NCI-H1417 treated with DMSO at 0.1 percent for 48 hours (cell line): ENCODE data around the gene CYBB.
"Not testable (repeated sequence)": the region's sequence is repeated elsewhere in the genome, so short reads cannot be mapped to it uniquely, and the experiment has no call there.

Experiments used
- DNase-seq: peaks from one replicate; lab custom pipeline; 2025; lab: John Stamatoyannopoulos, UW

Gene CYBB

GRCh38 chrX:37779857-37780256 is at the start of gene CYBB:
Gene CYBB (plus strand): TSS chrX:37780059. CDS start chrX:37780078, 19 bp downstream.
- no peak for DNase-seq

- peak; percentile 43 for DNase-seq
Measured at GRCh38 chrX:37745354-37745753, 34.5 kb upstream of the CYBB start.

- DNase-seq = no peak
Measured at GRCh38 chrX:37745835-37746217, 34.0 kb upstream of the CYBB start.

DNA sequence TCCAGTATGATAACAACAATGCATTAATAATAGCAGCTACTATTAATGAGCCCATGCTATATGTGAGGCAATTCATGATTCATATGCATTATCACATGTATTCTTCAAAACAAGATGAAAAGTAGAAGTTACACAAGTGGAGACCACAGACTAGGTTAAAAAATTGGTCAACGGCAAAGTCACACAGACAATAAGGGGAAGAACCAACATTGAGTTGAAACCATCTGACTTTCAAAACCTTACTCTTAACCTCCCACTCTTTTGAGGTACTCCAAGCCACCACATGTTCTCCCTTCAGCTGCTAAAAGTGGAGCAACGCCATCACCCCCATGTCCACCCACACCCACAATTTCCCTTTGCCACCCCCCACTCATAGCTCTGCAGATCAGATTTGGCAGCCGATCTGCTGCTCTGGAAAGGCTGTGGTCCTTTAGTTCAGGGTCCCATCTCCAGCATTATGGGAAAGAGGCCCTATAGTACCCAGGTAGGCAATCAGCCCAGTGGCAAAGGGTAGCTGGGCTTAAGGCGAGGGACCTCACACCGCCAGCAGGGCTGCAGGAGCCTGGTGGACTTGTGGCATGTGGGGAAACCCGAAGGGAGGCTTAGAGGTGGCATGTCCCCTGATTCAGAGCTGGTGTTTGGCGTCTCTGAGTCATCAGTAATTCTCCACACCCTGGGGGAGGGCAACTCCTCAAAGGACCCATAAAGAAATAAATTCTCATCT is 33.5 kb upstream of the CYBB start:
- DNase-seq = no peak

DNA sequence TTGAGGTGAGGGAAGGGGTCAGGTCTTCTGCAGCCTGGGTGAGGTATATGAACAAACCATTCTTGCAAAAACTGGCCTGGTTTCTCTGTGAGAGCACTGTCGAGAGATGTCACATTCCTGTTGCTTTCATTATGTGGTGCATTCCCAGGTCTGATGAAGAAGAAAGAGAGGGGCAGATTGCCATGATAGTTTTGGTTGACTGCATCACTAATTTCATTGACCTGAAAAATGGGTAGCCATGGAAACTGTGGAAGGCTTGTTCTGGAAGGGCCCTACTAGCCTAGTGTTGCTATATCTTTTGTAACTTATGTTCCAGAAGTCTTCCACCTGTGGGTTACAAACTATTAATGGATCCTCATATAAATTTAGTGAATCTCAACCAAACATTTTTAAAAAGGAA is 32.9 kb upstream of the CYBB start:
- no peak for DNase-seq

- no peak for DNase-seq
Measured at GRCh38 chrX:37752281-37752680, 27.6 kb upstream of the CYBB start.

- no peak for DNase-seq
Measured at GRCh38 chrX:37752936-37753335, 26.9 kb upstream of the CYBB start.

- DNase-seq = no peak
Measured at GRCh38 chrX:37753384-37753783, 26.5 kb upstream of the CYBB start.

- DNase-seq = no peak
Measured at GRCh38 chrX:37754516-37754915, 25.3 kb upstream of the CYBB start.

DNA sequence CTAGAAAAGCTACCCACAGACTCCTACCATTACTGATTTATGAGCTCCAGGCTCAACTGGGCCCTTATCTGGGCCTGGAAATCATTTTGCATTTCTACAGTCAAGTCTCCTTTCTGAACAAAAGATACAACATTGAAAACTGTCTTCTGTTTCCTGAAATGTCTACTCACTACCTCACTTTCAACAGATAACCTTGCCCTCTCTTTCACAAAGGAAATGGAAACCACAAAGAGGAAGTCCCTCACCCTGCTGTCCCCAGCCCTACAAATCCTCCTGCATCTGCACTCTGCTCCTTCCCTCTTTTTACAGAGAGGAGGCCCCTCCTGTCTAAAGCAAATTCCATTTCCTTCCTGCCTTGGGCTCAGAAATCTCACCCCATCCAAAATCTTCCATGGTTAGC is 24.8 kb upstream of the CYBB start:
- DNase-seq = no peak

DNA sequence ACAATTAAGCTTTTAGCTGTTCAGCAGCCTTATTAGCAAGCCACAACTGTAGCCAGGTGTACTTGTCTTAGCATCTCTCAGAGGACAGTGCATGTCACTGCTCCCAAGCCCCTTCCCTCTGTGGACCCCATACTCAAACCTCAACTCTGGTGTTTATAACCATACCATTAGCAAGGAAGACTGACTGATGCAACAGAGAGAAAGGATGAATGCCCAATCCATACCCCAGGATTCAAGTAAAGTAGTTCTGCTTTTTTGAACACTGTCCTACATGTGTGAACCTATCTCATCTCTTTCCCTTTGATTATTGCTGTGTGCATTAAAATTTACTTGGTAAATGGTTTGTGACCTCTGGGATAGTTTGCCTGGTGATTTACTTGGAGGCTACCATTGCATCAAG is 22.8 kb upstream of the CYBB start:
- no peak for DNase-seq

GRCh38 chrX:37759351-37759750 is 20.5 kb upstream of the CYBB start:
- no peak for DNase-seq

GRCh38 chrX:37759878-37760418 is 19.9 kb upstream of the CYBB start:
- no peak for DNase-seq

DNA sequence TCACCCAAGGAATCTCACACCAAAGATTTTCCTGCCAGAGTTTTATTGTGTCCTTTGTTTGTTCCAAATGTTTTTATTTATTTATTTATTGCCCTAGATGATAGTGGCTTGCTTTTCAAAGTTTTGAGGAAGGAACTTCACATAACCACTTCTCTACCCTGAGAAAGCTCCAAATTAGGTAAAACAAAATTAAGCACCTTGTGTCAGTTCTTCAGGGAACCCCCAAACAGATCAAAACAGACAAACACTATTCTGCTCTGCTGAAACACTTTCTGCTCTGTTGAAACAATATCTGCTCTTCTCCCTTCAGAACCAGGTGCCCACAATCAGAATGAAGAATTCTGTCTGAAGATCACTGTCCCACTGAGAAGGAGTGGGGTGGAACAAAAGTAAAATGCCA is 16.5 kb upstream of the CYBB start:
- no peak for DNase-seq

DNA sequence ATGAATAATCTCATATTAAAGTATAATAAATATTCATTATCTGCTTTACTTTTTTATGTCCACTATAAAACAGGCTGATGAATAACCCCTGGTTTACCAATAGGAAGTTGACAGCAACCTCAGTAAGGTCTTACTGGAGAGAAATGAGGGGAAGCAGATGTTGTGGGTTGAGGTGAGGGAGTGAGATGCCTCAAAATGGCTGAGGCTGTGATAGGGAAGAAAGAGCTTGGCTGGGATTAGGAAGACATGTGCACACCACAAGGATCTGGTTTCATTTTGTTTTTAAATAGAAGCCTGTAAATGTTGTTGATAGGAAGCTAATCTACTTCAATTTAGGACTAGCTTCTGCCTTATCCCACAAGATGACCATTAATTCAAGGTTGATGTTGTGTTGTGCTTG is 14.4 kb upstream of the CYBB start:
- DNase-seq = no peak

- DNase-seq = no peak
Measured at GRCh38 chrX:37767430-37767829, 12.4 kb upstream of the CYBB start.

GRCh38 chrX:37768866-37769265 is 11.0 kb upstream of the CYBB start:
- DNase-seq = not testable (repeated sequence)

GRCh38 chrX:37776283-37776986 is 3.4 kb upstream of the CYBB start:
- DNase-seq = no peak

- DNase-seq = no peak
Measured at GRCh38 chrX:37776987-37777325, 2.9 kb upstream of the CYBB start.

GRCh38 chrX:37781081-37781480 is 1.2 kb downstream of the CYBB start:
- no peak for DNase-seq

GRCh38 chrX:37781814-37782213 is 2.0 kb downstream of the CYBB start:
- no peak for DNase-seq

- DNase-seq = no peak
Measured at GRCh38 chrX:37782359-37782758, 2.5 kb downstream of the CYBB start.

- DNase-seq = no peak
Measured at GRCh38 chrX:37783305-37783704, 3.4 kb downstream of the CYBB start.

GRCh38 chrX:37785569-37785968 is 5.7 kb downstream of the CYBB start:
- no peak for DNase-seq
